AG04449 (cell line): ENCODE data around the gene CD276.

Source experiments
- CTCF ChIA-PET: fragments of 350-600 bp; formaldehyde crosslinking; extraction: SDS; loops from one replicate; lab custom pipeline; 2021; ENCODE audit warnings: antibody characterized with exemption; lab: Yijun Ruan, JAX
- POLR2A ChIA-PET: fragments of 400-600, 350-600 bp; formaldehyde crosslinking; extraction: SDS; loops from one replicate; lab custom pipeline; 2020; ENCODE audit warnings: antibody characterized with exemption, inconsistent platforms; lab: Yijun Ruan, JAX
- DNase-seq: peaks from one replicate; pipeline ENCODE4 v3.0.0-alpha.2; 2010; ENCODE audit warnings: low read depth, low spot score
- H3K4me3 ChIP-seq: 2 replicates; pipeline ENCODE4 v1.5.1; 2011; ENCODE audit warnings: low read depth, mild to moderate bottlenecking, control low read depth, low read length
- TF ChIP-seq, protein P1 (sequence below): IDR thresholded peaks from one replicate; pipeline ENCODE4 v1.5.1; 2011; ENCODE audit warnings: mild to moderate bottlenecking, moderate library complexity, low read length, control low read depth, inconsistent platforms; ENCODE audit not compliant: insufficient read depth; ENCODE audit errors: missing control alignments

Gene CD276

GRCh38 chr15:73732930-73733329 is 48.7 kb downstream of the CD276 start:
- ChIA-PET POLR2A (interaction anchor here (0.7 kb wide), 1 partner anchor 102 kb away, joined by 3 read pairs; no protein-coding TSS in a partner anchor), CTCF (no interaction called here)
- no peak for DNase-seq
- no peak overlapping the region for H3K4me3 ChIP-seq
- TF ChIP-seq, protein P1, sequence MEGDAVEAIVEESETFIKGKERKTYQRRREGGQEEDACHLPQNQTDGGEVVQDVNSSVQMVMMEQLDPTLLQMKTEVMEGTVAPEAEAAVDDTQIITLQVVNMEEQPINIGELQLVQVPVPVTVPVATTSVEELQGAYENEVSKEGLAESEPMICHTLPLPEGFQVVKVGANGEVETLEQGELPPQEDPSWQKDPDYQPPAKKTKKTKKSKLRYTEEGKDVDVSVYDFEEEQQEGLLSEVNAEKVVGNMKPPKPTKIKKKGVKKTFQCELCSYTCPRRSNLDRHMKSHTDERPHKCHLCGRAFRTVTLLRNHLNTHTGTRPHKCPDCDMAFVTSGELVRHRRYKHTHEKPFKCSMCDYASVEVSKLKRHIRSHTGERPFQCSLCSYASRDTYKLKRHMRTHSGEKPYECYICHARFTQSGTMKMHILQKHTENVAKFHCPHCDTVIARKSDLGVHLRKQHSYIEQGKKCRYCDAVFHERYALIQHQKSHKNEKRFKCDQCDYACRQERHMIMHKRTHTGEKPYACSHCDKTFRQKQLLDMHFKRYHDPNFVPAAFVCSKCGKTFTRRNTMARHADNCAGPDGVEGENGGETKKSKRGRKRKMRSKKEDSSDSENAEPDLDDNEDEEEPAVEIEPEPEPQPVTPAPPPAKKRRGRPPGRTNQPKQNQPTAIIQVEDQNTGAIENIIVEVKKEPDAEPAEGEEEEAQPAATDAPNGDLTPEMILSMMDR, result no peak

GRCh38 chr15:73737535-73737934 is 53.4 kb downstream of the CD276 start:
- ChIA-PET CTCF (interaction anchor here (1.0 to 2.7 kb wide), 3 partner anchors 10 to 38 kb away, joined by 3 to 6 read pairs (median 5); no protein-coding TSS in a partner anchor), POLR2A (no interaction called here)
- no peak for DNase-seq
- no peak overlapping the region for H3K4me3 ChIP-seq
- TF ChIP-seq, protein P1, result no peak

GRCh38 chr15:73740152-73741048 is 56.2 kb downstream of the CD276 start:
- POLR2A ChIA-PET, result no interaction called here
- H3K4me3 ChIP-seq, result no peak overlapping the region
- TF ChIP-seq, protein P1, result no peak
- CTCF ChIA-PET, result interaction anchor here (1.0 kb wide), 1 partner anchor 20 kb away, joined by 3 read pairs; no protein-coding TSS in a partner anchor
- DNase-seq, result no peak

- no peak for DNase-seq
- ChIA-PET CTCF (interaction anchor here (1.0 kb wide), 1 partner anchor 21 kb away, joined by 3 read pairs; no protein-coding TSS in a partner anchor), POLR2A (no interaction called here)
These were observed 57.2 kb downstream of the CD276 start for GRCh38 chr15:73741321-73741836.

DNA sequence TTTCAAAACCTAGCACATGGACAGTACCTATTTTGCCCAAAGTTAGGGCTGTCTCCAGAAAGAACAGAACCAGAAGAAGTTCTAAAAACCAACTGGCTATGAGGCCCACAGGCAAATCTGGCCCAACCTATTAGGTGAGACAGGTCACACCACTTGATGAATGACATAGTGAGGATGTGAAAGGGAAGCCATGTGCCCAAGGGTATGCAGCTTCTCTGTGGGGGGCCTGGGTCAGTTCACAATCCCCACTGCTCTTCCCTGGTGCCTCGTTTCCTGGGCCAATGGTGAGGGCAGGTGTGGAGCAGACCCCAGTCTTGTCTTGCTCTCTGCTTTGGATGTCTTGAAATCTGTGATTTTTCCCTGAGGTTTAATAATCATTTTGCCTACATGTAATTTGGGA is 60.1 kb downstream of the CD276 start:
- CTCF ChIA-PET, result no interaction called here
- TF ChIP-seq, protein P1, result no peak
- POLR2A ChIA-PET, result no interaction called here
- DNase-seq, result no peak
- H3K4me3 ChIP-seq, result no peak overlapping the region

More at GRCh38 chr15:73741321-73741836, 57.2 kb downstream of the CD276 start:
- no peak overlapping the region for H3K4me3 ChIP-seq
- TF ChIP-seq, protein P1, result no peak

GRCh38 chr15:73745073-73745472 is 60.9 kb downstream of the CD276 start:
- ChIA-PET POLR2A (no interaction called here), CTCF (interaction anchor here (1.3 kb wide), 1 partner anchor 40 kb away, joined by 5 read pairs; no protein-coding TSS in a partner anchor)
- H3K4me3 ChIP-seq, result no peak overlapping the region
- no peak for DNase-seq
- TF ChIP-seq, protein P1, result no peak
